ENCODE measurements around the gene TBX4.
"Not testable (repeated sequence)": the region's sequence is repeated elsewhere in the genome, so short reads cannot be mapped to it uniquely, and the experiment has no call there.

TBX4 gene

DNA sequence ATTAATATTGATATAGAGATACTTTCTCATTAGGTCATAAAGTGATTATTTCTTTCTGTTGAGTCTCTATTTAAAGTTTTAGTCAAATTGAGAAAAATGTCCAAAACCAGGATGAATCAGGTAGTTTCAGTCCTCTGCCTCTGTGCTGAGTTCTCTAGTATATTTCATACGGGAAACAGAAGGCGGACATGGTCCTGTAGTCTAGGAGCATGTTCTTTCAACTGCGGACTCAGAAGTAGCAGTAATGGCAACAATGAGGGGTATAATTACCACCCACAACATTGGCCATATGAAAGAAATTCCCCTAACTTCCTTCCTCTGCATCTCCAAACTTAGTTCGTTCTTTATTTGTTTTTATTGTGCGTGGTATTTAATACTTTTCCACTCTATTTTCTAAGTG is 50.1 kb downstream of the TBX4 start:
- DNase-seq: no peak

DNA sequence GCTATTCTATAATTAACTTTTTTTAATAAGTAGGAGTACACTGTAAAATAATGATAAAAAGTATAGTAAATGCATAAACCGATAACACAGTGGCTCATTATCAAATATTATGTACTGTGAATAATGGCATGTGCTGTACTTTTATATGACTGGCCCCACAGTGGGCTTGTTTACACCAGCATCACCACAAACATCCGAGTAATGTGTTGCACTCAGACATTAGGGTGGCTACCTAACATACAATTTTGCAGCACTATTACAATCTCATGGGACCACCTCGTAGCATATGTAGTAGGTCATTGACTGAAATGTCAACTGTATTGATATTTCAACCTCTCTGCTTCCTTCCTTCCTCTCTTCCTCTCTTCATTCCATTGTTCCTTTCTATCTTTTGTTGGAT is 51.7 kb downstream of the TBX4 start:
- no peak for DNase-seq

DNA sequence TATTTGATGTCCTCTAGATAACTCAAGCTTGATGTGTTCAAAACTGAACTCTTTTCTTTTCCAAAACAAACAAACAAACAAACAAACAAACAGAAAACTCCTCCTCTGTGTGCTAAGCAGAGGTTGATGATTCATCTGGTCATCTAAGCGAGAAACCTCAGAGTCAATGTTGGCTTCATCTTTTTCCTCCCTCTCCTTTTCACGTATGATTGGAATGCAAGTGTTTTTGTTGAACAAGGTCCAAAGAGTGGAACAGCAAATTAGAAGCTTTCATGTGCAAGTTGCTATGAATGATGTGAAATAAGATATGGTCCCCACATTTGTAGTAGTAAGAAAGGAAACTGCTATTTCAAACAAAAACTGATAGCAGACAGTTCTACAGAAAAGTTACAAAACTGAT is 52.5 kb downstream of the TBX4 start:
- DNase-seq: no peak

DNA sequence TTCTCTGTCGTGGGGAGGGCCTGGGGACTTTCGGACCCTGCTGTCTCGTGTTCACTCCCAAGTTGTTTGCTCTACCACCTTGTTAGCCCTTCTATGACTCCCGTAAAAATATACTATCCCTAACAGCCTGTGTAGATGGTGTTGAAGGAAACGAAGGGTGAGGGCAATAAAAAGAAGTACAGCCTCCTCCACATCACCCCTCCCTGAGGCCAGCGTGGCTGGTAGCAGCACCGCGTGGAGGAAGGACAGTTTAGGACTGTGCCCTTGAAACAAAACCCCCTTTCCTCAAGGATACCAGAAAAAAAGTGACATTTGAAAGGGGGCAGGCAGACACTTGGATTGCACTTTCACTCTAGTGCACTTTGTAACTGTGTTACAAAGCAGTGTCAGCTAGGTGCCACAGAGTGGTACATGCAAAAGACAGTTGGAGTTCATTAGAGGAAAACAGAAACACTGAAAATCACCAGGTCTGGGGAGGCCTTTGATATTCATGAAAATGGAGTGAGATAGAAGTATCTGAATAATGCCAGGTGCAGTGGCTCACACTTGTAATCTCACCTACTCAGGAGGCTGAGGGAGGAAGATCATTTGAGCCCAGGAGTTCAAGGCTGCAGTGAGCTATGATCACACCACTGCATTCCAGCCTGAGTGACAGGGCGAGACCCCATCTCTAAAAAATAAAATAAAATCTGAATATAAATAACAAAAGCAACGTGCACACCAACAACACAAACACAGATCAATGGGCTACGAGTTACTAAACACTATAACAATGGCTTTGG is 53.8 kb downstream of the TBX4 start:
- no peak for DNase-seq

DNA sequence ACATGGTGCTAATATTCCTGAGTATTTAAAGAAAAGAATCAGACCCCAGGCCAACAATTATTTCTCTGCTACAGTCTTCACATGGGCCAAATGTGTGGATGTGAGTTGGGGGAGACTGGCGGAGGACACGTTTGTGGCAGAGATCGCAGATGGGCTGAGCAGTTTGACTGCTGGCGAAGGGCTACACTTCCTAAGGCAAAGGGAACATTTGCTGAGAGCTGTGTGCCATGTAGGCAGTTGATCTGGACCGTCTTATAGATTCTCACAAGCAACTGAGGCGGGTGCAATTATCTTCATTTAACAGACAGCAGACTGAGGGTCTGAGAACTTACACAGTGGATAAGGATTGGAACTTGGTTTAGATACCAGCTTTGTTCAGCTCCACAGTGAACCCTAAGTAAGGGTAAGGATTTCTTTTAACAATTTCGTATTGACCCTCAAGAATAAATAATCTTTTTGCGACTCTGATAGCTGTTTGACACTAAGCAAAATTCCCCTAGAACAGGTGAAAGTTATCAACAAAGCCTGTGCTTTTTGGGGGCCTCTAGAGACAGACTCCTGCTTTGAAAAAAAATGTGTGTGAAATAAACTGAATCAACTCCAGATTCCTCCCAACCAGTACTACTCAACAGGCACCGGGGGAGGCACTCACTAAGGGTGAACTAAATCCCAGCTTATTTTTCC is 55.3 kb downstream of the TBX4 start:
- DNase-seq: no peak

DNA sequence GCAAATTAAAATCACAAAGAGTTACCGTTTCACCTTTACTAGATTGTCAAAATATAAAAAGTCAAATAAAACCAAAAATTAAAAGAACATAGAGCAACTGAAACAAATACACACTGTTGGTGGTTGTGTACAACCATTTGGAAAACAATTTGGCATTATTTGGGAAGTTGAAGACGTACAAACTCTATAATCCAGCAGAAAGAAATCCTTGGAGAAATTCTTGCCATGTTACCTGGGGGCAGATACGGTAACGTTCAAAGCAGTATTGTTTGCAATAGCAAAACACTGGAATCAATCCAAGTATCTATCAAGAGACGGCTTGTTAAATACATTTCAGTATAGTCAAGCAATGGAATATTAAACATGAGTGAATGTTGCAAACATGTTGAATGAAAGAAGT is 56.7 kb downstream of the TBX4 start:
- DNase-seq: peak; percentile 40

DNA sequence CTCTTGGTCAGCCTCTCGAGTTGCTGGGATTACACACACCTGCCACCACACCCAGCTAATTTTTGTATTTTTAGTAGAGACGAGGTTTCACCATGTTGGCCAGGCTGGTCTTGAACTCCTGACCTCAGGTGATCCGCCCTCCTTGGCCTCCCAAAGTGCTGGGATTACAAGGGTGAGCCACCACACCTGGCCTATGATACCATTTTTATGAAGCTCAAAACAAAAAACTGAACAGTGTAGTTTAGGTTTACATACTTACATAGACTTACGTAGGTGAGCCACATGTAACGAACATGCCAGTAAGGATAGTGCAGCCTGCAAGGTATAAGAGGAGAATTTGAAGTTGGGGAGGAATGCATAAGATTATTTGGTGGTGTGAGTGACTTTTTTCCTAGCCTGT is 57.2 kb downstream of the TBX4 start:
- not testable (repeated sequence) for DNase-seq

DNA sequence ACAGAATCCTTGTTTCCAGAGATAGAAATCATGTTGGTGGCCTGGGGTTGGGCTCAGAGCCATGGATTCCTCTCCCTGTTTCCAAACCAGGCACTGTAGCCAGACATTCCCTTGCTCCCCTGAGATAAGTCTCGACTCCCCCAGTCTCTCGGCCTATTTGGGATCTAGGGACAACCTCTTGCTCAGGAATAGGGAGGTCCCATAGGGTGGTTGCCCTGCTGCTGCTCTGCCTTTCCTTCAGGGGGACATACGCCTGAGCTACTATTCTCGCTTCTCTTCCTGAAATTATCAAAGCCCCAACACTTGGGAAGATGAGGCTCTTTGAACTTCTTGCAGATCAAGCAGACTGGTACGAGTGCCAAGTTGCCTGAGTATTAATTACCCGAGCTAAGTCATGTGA is 58.0 kb downstream of the TBX4 start:
- no peak for DNase-seq

DNA sequence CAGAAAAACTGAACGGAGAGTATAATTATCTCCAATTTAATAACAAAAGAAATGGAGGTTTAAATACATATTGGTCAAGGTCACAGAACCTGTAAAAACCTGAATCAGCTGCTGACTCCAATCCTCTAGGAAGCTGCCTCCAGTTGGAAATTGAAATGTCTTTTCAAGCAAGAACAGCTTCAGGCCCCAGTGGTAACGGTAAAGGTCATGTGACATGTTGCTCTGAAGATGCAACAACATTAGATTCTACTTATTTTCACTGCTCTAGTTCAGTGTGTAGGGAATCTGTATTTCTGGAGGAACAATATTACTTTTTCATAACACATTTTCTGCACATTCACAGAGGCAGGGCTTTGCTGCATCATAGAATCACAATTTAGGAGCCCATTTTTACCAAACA is 58.8 kb downstream of the TBX4 start:
- peak; percentile 78 for DNase-seq

DNA sequence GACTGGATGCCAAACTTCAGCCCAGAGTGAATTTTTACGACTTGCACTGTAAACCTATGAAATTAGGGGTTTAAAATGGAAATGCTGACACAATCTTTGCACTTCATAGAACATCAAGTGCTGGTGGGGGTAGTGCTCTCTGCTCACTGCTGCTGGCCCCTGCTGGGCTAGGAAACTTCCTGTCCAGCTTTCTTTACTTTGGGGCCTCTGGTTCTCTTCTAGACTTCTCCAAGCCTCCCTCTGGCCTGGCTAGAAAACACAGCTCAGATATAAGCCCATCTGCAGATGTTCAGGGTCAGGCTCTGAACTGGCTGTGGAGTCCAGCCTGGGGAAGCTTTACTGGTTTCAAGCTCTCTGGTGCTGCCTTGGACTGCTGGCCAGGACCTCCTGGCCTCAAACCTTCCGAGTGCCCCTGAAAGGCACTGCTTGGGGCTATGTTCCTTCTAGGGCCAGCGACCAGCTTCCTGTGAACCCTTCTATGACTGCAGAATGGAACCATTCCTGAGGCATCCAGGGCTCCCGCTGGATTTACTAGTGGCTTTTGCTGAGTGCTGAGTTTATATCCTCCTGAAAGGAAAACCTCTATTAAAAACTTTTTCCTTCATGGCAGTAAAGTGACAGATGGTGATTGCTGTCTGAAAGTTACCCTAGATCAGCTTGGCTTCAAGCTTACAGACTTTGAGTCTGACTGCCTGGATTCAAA is 59.4 kb downstream of the TBX4 start:
- DNase-seq: peak; percentile 58

DNA sequence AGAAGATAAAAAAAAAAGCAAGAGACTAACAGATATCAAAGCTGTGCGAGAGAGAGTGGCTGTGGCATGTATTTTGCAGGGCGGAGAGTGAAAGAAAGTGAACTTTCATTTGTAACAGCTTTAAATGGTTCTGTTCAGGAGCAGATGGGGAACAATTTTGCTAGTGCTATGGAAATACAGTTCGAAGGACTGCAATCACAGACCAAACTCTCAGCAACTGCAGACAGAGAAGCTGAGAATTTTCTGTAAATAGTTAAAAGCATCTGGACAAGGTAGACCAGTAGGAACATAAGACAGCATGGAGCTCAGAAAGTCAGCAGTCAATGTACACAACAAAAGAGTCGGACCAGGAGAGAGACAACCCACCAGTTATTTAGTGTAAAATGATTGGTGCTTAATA is 62.3 kb downstream of the TBX4 start:
- DNase-seq: no peak

DNA sequence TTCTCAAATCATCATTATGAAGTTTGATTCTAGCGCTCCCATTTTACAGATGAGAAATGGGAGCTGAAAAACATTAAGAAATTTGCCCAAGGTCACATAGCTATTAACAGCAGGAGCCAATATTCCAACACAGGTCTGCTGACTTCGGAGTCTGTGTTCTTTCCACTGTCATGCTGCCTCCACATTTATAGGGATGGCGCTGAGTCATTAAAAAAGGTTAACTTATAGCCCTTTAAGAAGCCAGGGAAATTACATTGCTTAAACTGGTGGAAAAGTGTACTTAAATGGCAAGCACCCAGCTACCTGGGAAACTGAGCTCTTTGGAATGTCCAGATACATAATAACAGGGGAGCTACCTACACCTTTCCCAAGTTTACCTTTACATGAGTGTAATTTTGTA is 65.0 kb downstream of the TBX4 start:
- DNase-seq: no peak

DNA sequence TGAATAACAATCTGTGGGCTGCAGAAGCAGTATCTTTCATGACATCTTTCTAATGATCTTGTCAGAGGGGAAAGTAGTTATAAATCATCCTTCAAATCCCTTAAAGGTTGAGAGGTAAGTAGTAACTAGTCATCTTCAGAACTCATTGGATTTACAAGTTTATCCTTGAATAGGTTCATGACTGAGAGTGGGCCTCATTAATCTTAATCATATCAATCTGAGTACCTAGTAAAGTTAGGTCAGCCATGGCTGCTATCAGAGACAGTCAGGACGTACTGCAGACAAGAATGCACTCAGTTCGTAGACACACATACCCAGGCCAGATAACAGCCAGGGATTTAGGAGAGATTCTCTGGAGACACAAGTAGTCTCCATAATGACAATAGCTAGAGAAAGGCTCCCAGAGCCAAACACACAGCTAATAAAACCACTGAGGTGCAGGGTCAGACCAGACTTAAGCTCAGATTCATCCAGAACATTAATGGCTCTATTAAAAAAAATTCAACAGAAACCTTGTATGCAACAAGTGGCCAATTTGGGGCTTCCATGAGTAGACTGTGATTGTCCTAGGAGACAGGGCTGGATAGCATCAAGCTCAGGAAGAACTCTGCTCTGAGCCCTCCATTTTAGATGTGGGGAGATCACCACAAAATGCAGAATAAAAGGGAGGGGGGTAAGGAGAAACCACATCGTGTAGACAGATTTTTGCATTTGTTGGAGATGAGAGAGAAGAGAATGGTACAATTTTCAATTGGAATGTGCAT is 65.8 kb downstream of the TBX4 start:
- DNase-seq: no peak

DNA sequence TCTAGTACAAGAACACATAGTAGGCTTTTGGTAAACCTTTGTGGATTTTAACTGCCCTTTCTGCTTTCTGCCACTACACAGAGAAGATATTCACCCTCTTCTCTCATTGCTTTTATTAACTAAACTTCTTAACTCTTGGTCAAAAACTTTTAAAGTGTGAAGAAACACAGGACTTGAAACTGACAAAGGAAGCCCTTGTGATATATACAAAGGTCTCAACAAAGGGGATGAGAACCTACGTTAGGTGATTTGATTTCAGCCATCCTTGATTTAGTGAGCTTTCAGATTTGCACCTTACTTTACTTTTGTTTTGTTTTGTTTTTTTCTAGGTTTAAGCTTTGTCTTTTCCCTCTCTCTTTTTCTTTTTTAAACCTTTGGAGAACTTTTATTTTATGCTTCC is 66.9 kb downstream of the TBX4 start:
- no peak for DNase-seq

DNA sequence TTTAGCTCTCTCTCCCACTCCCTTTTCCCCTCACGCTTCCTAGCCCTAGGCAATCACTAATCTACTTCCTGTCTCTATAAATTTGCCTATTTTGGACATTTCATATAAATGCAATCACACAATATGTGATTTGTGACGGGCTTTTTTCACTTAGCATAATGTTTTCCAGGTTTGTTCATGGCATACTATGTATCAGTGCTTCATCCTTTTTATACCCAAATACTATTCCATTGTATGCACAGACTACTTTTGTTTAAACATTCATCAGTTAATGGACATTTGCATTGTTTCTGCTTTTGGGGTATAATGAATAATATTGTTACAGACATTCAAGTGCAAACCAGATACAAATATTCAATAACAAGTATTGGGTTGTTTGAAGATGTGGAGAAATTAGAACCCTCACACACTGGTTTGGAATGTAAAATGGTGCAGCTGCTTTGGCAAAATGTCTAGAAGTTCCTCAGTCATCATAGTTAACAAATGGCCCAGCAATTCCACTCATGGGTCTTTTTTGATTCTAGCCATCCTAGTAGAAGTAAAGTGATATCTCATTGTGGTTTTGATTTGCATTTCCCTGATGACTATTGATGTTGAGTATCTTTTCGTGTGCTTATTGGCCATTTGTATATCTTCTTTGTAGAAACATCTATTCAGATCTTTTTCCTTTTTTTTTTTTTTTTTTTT is 67.7 kb downstream of the TBX4 start:
- no peak for DNase-seq

DNA sequence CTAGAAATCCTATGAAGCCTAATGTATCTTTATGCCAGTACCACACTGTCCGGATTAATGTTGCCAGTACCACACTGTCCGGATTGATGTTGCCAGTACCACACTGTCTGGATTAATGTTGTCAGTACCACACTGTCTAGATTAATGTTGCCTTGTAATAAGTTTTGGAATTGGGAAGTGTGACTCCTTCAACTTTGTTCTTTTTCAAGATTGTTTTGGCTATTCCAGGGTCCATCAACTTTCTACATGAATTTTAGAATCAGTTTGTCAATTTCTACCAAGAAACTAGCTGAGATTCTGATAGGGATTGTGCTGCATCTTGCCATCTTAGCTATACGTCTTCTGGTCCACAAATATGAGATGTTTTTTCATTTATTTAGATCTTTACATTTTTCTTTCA is 68.7 kb downstream of the TBX4 start:
- DNase-seq: no peak

DNA sequence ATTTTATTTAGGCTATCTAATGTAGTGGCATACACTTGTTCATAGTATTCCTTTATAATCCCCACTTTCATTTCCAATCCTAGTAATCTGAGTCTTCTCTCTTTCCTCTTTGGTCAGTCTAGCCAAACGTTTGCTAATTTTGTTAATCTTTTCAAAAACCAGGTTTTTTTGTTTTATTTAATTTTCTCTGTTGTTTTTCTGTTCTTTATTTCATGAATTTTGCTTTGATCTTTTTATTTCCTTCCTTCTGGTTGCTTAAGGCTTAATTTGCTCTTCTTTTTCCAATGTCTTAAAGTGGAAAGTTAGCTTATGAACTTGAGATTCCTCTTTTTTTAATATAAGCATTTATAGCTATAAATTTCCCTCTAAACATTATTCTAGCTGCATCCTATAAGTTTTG is 69.9 kb downstream of the TBX4 start:
- DNase-seq: no peak

DNA sequence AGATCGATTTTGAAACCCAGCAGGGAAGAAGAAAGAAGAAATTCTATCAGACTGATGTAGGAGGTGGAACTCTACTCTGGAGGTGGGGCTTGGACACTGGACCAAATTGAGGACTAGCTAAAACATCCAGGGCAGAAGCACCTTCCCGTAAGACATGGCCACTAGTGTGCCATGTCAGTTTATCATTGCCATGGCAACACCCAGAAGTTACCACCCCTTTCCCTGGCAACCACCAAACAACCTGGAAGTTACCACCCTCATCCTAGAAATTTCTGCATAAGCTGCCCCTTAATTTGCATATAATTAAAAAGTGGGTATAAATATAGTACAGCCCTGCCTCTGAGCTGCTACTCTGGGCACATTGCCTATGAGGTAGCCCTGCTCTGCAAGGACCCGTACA is 72.1 kb downstream of the TBX4 start:
- DNase-seq: no peak

DNA sequence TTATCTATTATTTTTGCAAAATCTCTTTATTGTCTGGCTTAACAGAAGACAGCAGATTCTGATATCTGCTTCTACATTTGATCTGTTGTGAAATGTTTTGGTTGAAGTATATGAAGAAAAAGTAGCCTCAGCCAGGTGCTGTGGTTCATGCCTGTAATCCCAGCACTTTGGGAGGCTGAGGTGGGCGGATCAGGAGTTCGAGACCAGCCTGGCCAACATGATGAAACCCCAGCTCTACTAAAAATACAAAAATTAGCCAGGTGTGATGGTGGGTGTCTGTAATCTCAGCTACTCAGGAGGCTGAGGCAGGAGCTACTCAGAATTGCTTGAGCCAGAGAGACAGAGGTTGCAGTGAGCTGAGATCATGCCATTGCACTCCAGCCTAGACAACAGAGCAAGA is 75.2 kb downstream of the TBX4 start:
- DNase-seq: not testable (repeated sequence)

DNA sequence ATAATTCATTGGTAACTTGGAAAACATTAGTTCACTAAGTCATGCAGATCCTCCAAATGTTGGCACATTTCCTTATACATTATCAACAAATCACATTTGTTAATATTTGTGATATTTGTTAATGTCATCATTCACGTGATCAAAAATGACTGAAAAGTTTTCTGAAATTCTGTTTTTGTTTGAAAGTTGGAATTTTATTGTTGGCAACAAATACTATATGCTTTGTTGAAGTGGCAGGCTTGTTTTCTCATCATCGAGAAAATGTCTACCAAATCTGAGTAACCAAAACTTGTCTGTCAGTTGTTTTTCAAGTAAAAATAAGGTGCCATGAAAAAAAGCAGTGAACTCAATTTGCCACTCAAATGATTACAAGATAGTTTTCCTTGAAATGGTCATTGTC is 75.9 kb downstream of the TBX4 start:
- DNase-seq: no peak

DNA sequence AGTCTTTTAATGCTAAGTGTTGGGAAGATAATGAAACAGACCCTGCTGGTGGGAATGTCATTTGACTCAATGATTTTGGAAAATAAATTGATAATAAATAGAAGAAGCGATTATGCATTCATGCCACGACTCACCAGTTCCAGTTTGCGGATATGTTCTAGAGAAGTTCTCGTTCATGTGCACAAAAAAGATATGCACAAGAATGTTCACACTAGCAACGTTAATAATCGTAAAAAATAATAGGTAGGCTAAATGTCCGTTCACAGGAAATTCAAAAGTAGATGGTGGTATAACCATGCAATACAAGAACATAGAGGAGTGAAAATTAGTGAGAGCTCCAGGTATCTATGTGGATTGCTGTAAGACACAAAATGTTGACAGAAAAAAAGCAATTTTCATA is 79.0 kb downstream of the TBX4 start:
- no peak for DNase-seq

DNA sequence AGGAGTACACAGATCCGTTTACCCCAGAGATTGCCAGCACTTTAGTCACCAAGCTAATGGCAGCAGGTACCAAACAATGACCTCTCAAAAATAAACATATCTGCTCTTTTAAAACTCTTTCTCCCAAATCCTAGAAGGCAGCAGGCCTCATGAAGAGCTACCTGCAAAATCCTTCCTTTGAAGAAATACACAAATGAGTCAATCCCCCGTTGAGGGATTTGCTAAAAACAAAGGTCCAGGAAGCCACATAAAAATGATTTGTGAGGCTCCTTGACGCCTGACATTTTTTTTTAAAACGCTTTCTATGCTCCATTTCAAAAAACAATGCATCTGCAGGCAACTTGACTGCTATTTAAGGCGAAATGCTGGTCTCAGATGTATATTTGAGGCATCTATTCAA is 80.6 kb downstream of the TBX4 start:
- peak; percentile 95 for DNase-seq

DNA sequence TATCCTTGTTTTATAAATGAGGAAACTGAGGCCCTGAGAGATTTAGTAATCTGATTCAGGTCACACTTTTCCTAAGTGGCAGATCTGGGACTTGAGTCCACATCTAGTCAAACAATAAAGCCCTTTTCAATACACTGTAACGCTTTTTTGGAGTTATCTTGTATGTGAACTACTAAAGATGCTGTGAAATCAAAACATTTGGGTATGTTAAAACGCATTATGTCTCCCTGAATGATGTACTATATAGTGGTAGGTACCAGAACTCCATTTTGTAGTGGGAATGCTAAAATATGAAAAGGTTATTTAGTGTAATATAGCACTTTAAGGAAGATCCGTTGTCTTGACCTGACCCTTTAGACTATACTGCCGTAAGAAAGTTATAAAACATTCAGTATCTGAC is 81.6 kb downstream of the TBX4 start:
- DNase-seq: peak; percentile 35
